ENCODE data around the gene IQSEC3.

IQSEC3 gene

DNA sequence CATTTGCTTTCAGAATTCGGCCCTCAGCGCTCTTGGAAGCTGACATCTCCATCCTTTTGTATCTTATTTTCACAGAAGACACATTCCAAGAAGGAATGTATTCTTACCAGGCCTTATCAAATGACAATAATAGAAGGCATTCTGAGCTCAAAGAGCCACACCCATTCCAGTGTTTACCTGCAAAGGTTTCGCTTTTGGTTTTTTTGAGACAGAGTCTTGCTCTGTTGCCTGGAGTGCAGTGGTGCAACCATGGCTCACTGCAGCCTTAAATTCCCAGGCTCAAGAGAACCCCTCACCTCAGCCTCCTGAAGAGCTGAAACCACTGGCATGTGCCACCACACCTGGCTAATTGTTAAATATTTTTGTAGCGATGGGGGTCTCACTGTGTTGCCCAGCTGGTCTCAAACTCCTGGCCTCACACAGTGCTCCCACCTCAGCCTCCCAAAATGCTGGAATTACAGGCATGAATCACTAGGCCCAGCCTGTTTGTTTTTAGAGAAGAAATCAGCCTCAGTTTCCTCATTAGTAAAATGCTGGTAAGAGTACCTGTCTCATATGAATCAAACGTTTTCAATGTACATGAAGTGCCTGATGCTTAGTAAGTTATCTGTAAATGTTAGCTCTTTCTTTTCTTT is 78.2 kb downstream of the IQSEC3 start:
- DNase-seq, result no peak

DNA sequence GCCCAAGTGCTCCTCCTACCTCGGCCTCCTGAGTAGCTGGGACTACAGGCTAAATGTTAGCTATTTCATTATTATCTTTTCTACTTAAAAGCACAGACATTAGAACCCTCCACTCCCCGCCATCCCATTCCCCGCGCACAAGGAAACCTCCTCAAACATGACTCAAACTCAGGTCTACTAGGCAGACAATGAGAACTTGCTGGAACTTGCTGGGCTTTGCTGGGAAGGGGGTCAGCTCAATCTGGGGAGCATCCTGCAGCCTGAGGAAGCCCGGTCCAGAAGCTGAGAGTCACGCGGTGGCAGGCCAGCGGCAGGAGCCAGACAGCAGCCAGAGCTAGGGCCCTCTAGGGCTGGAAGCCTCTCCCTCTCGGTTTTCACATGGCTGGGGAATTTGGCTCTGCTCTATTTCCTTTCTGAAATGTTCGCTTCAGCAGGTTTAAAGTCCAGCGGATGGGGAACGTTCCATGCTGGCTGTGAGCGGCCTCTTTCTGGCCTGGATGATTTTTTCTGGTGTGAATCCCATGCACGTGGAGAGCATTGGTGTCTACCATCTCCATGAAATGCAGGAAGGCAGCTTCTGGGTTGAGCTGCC is 78.9 kb downstream of the IQSEC3 start:
- DNase-seq, result no peak

DNA sequence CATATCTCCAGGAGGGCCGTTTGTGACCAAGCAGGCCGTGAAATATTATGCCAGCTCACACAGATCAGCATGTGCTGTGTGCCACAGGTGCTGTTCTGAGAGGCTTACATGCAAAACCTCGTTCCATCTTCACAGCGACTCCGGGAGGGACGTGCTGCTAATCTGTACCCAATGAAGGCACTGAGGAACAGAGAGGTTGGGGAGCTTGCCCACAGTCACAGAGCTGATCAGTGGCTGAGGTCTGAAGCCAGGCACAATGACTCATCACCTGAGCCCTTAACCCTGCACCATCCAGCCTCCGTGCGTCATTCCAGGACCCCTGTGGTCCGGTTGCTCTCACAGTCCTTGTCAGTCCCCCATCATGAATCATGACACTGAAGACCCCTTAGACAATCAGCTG is 80.7 kb downstream of the IQSEC3 start:
- no peak for DNase-seq

DNA sequence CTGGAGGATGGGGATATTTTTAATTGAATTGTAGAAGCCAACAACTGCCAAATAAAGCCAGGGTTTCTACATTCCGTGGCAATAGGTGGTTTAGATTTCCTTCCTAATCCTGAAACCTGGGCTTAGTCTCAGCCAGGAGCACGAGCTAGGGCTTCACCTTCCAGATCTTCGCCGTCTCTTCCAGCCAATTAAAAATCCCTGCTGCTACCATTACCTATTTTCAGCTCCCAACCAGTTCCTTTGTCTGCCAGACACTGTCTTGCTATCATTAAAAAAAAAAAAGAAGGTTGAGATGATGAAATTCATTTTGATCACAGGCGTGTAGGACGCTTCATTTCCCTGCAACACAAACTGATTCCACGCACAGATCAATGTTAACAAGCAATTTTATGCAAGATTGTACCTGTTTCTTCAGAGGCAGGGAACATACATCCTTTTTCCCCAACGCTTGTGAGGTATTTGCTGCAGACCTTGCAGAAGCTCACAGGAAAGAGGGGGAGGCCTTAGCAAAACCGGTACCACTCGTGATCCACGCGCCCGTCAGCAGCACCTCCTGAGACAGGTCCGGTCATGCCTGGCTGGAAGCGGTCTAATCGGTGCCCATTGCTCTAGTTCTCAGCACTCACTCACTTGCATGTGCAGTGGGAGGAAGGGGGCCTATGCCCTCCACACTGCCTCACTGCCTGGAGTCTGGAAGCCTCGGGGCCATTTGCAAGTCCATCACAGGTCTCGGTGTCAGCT is 82.3 kb downstream of the IQSEC3 start:
- no peak for DNase-seq

DNA sequence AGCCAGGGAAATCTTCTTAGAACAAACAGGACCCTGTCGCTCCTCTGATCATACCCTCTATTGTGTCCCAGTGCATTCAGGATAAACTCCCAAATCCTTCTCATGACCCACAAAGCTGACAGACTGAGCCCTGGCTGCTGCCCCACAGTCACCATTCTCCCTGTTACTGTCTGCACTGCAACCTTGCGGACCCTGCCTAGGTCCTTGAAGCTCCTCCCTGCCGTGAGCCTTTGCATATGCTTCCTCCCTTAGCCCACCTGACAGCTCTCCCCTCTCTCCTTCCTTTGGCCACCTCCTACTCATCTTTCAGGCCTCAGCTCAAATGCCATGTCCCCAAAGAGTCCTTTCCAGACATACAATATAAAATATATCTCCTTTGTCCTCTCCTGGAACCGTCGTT is 85.0 kb downstream of the IQSEC3 start:
- DNase-seq, result no peak

DNA sequence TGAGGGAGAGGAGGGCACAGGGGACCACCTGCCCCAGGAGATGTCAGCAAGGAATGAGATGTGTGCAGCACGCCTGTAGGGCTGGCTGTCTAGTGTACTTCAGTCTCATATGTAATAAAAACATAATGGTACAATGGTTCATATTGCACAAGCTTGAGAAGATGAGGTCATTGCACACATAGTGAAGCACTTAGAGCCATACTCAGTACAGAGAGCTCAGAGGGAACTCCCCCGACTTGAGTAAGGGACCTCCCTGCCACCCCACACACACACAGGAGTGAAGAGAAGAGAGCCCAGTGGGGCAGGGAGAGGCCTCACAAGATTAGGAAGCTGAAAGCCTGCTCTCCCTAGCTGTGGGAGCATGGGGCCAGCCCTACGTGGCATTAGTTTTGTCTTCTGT is 85.9 kb downstream of the IQSEC3 start:
- peak; percentile 23 for DNase-seq

DNA sequence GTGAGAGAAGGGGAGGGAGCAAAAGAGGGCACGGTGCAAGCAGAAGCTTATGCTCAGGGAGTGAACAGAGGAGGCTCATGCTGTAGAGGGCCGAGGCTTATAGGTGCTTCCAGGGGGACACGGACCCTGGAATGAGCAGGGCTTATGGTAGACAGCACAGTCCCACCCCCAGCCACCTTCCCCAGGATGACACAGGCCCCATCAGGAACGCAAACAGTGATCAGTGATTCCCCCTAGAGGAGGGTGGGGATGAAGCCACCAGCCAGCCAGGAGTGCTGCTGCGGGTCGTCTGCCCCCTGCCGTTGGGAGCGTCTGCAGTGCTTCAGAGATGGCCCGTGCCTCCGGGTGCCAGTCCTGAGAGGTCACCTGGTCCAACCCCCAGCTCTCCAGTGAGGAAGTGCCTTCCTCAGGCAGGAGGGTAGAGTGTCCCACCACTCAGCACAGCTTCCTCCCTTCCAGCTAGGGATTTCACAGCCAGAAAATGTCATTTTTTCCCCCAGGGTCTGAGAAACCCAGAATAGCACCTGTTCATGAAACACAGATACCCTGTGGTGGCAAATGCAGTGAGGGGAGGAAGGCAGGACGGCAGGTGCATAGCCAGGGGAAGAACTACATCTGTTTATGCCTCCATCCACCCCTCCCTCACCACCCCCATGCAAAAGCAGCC is 86.6 kb downstream of the IQSEC3 start:
- peak; percentile 25 for DNase-seq

DNA sequence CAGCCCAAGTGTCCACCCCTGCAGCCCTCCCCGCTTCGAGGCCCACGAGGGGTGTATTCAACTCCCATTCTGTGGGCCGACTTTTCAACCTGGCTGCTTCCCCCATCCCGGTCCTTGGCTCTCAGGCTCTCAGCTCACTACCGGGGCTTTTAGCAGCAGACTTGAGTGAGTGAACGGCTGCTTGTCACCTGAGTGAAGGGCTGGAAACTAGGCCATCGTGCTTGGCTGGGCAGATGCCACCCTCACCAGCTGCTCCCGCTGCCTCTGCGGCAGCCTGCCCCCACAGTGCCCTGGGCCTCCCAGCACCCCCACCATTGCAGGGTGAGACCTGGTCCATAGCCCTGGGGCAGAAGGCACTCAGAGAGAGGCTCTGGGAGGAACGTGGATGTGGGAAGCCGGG is 87.5 kb downstream of the IQSEC3 start:
- no peak for DNase-seq

DNA sequence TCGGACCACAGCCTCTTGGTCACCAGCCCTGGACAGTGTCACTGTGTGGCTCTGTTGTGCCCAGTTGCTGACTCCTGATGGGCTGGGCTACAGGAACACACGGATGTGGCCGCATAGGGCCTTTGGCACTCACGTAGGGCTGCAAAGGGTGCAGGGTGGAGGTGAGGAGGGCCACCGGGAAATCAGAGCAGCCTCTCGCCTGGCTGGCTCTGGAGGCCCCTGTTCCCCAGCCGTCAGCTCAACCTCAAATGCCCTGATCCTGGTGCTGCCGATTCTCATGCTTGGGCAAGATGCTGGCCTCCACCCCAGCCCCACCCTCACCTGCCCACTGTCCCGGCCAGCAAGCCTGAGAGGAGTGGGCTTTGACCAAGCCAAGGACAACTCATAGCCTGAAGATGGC is 88.4 kb downstream of the IQSEC3 start:
- no peak for DNase-seq

DNA sequence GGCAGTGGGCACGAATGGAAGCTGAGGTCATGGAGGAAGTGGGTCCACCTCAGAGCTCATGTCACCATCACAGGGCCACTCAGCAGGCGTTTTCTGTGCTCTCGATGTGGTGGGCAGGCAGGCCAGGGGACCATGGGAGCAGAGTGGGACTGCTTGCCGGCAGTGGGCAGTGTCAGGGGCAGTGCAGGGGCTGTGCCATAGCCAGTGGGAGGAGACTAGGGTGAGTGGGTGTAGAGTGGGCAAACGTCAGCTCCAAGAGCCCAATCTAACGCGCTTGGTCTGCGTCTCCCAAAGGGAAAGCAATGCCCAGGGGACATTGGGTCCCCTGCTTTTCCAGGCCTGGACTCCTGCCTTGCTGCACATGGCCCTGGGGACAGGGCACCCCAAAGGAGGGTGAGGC is 89.1 kb downstream of the IQSEC3 start:
- no peak for DNase-seq

DNA sequence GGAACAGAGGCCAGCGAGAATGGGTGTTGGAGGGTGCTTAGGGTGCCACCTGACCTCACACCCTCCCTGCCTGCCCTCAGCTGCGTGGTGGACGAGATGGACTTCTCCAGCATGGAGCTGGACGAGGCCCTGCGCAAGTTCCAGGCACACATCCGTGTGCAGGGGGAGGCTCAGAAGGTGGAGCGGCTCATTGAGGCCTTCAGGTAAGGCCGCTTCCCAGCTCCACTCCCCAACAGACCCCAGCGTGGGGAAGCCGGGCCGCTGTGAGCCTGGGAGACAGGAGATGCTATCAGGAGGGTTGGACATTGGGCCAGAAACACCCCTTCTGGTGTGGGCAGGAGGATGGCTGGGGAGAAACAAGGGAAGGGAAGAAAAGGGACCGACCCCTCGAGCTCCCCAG is 90.4 kb downstream of the IQSEC3 start:
- no peak for DNase-seq

DNA sequence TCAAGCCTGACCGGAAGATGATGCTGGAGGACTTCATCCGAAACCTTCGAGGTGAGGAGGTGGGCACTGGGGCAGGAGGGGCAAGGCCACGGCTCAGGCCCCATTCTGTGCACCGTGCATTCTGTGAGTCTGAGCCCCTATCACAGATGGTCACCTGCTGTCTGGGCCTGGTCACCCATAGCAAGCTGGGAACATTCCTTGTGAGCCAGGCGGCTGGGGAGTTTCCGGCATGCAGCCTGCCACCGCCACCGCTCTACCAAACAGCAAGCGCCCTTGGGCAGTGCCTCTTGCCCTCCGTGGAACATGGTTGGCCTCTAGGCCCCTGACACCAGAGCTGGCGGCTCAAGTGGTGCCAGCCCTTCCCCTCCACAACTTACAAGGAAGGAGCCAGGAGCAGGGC is 91.1 kb downstream of the IQSEC3 start:
- no peak for DNase-seq

DNA sequence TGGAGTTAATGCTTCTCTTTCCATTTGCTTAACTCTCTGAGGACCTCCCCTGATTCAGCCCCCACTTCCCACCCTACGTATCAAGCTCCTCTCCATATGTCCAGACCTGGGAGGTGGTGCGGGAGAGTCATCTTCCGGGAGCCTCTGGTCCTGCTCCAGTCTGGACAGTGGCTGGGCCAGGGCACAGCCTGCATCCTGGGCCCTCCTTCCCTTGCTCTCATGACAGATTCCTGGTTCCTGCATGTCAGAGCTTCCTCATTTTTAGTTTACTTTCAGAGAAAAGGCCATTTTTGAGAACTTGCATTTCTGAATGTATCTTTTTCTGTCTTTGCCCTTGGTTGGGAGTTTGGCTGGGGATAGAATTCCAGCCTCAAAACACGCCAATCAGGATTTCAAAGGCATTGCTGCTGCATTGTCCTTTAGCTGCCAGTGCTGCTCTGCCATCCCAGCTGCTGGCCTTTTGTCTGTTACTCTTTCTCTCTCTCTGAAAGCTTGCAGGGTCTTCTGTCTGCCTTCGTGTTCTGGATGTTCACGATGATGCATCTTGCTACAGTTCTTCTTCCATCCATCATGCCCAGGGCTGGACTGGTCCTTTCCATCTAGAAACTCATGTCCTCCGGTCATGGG is 92.7 kb downstream of the IQSEC3 start:
- DNase-seq, result no peak

DNA sequence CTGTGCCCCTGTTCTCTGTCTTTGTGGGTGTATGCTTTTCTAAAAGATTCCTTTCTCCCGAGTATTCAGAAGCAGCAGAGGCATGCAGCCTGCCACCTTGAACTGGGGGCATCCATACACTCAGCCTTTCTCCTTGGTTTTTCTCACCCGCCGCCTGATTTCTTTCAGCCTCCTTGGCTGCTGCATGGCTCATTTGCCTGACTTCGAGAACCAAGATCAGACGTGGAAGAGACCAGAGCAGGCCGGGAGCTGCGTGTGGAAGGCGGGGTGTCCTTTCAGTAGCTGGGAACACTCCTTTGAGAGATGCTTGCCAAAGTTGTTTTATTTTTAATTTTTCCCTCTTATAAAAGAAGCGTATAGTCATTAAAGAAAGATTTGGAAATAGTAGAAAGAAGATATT is 94.3 kb downstream of the IQSEC3 start:
- DNase-seq, result no peak

DNA sequence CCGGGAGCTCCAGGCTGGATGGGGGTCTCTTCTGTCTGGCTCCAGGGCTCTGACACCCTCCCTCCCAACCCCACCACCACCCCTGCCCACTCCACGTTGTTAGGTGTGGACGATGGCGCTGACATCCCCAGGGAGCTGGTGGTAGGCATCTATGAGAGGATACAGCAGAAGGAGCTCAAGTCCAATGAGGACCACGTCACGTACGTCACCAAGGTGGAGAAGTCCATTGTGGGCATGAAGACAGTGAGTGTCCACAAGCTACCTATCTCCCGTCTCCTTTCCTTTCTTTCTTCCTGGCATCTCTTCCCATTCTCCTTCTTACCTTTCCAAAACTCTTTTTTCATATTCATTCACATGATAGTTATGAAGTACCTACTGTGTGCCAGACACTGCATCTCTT is 95.3 kb downstream of the IQSEC3 start:
- no peak for DNase-seq

DNA sequence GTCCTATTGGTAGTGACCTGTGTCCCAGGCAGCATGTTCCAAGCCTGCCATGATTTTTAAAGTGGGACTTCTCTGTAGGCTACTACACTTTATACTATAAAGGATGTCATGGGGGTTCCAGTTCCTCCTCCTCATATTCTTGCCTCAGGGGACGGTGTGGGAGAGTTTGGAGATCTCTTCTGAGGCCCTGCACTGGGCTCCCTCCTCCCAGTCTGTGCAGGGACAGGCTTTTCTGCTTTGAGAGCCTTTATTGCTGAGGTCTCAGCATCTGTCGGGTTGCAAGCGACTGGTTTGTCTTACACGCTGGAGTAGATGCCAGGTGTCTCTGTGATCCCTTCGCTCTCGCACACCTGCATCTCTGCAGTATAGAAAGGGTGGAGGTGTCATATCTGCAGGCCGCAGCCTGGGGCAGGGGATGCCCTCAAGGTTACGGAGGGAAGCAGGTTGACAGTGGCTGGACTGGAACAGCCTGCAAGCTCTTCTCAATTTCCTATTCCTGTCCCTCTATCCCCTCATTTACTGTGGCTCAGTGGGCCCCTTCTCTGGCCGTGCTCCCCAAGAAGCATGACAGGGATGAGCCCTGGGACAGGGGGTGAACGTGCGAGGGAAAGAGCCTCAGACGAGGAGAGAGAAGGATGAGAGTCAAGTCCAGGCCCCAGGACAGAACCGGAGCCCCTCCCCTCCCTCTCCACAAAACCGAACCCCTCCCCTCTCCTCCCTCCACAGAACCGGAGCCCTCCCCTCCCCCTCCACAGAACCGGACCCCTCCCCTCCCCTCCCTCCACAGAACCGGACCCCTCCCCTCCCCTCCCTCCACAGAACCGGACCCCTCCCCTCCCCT is 96.1 kb downstream of the IQSEC3 start:
- DNase-seq, result no peak

DNA sequence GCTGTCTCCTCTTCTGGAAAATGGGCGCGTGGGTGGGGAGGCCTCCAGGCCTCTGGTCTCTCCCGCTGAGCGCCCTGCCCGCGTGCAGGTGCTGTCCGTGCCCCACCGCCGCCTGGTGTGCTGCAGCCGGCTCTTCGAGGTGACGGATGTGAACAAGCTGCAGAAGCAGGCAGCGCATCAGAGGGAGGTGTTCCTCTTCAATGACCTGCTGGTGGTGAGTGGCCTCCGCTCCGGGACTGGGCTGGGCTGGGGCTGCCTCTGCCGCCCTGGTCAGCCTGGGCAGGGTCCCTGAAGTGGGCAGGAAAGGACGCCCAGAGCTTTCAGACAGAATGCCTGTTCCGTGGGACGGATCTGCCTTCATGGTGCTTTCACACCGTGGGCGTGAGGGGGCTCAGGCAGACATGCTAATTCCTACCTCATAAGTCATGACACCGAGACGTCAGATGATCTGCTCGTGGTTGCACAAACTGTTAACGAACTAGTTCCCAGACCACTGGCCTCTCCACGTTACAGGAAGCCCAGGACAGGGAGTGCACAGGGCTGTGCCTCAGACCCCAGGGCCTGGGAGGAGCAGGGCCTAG is 96.9 kb downstream of the IQSEC3 start:
- DNase-seq, result no peak

DNA sequence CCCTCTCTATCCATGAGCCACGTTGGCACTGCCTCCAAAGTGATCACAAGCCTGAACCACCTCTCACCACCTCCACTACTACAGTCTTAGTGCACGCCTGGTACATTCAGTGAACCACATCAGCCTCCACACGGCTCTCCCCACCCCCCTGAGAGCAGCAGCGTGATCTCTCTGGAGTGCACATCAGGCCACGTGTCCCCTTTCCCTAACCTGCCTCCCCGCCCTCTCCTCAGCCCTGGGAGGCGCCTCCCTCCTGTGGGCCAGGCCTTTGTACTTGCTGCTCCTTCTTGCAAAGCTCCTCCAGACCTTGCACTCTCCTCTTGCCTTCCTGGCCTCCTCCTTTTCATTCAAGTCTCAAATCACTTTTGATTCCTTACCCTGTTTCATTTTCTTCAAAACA is 97.6 kb downstream of the IQSEC3 start:
- peak; percentile 62 for DNase-seq

DNA sequence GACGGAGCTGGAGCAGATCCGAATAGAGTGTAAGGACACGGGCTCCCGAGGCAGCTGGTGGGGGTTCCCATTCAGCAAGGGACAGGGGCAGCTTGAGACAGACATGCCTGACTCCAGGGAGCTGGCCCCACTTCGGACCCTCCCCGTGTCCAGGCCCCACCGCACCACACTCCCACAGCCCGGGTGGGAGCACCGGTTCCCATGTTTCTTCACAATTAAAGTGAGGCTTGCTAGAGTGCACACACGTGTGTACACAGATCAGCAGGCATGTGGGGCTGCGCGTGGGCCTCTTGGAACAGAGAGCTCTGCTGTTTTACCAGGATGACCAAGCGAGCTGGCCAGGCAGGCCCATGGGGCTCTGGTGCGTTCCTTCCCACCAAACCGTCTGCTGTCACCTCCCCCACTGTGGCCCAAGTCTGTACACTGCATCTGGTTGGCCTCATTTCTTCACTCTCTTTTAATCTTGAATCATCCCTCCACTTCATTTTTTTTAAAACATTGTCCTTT is 99.3 kb downstream of the IQSEC3 start:
- DNase-seq, result no peak

DNA sequence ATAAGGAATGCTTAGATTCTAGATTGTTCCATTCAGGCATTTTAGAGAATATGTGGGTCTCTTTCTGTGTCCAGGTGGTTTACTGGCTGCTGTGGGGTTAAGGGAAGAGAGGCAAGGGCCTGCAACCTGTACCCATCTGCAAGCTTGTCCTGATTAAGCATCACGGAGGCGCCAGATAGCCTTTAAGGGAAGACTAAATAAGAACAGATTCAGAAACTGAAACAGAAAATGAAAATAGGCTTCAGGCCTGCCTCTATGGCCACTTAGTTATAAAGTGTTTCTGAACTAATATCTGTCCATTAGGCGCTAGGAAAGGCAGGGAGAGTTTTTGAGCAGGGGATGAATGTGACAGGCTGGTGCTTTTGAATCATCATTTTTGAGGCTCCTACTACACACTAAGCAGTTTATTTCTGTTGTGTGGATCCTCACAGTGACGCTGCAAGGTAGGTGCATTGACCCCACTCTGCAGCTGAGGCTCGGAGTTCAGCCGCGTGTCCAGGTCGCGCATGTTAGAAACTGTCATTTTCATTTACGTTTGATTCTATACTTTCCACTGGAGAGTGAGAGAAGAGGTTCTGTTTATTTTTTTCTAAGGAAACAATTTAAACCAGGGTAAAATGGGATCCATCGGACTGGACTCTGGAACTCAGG is 100.0 kb downstream of the IQSEC3 start:
- DNase-seq, result no peak

DNA sequence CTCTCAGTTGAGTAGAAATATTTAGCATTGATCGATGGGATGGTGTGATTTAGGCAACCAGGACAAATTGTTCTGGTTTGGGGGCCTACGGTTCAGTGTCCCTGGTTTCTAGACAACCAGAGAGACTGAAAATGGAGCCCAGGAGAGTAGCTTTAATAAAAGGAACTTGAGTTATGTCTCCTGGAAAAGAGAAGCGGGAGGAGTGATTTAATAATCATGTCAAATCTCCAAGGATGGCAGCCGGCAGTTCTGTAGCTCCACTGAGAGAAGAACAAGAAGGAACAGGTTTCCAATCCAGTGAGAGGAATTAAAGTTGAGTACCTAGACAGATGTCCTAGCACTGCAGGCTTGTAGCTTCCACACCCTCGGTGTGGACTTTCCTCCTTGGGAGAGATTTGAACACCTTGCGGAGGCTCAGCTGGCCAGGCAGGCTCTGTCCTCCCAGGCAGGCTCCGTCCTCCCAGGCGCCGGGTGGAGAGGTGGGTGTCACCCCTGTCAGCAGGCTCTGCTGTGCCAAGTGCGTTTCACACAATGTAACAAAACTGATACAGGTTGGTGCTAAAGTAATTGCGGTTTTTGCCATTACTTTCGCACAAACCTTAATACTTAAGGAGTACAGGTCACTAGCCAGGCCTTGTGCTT is 101.5 kb downstream of the IQSEC3 start:
- no peak for DNase-seq

All from NCI-H187 treated with DMSO at 0.1 percent for 48 hours (cell line).